Activated CD4-positive, alpha-beta T cell treated with anti-CD3 and anti-CD28 coated beads for 36 hours (primary cell): Measurements from ENCODE around the gene NEURL2. TPM values are rescaled to one million over a fixed set of nuclear protein-coding genes. Genes with fewer than 3 reads are reported as not detected.

Experiments used
- ATAC-seq: fragments of 200-7000 bp; cut with Tn5 transposase; one replicate; pipeline ENCODE4 v1.10.0; 2021; ENCODE audit warnings: mild to moderate bottlenecking, moderate library complexity
- CTCF ChIA-PET: fragments of 350-600 bp; sonication (Branson Sonifier 250); formaldehyde crosslinking; loops from one replicate; lab custom pipeline; 2021; ENCODE audit warnings: antibody characterized with exemption; lab: Charles Lee
- POLR2A ChIA-PET: fragments of 350-600 bp; sonication (Branson Sonifier 250); formaldehyde crosslinking; loops from one replicate; lab custom pipeline; 2021; ENCODE audit warnings: antibody characterized with exemption, inconsistent platforms; lab: Charles Lee
- DNase-seq: peaks from one replicate; pipeline ENCODE4 v3.0.0-alpha.2; 2020
- H3K27ac Mint-ChIP-seq: one replicate; pipeline ENCODE4 v1.8.0; 2021; ENCODE audit warnings: mixed read lengths
- H3K27me3 Mint-ChIP-seq: one replicate; pipeline ENCODE4 v1.8.0; 2021; ENCODE audit warnings: mixed read lengths
- H3K36me3 Mint-ChIP-seq: one replicate; pipeline ENCODE4 v1.8.0; 2021; ENCODE audit warnings: low read depth, mixed read lengths
- H3K4me1 Mint-ChIP-seq: one replicate; pipeline ENCODE4 v1.8.0; 2021; ENCODE audit warnings: mixed read lengths
- H3K4me3 Mint-ChIP-seq: one replicate; pipeline ENCODE4 v1.8.0; 2021; ENCODE audit warnings: mild to moderate bottlenecking, moderate library complexity, mixed read lengths
- H3K9me3 Mint-ChIP-seq: one replicate; pipeline ENCODE4 v1.8.0; 2021; ENCODE audit warnings: low read depth, mixed read lengths
- intact Hi-C, 2 experiments: fragments of 100-400 bp; cut with DNase I in 1 of 2; cut with micrococcal nuclease in 1 of 2; formaldehyde crosslinking; loops; one replicate each; pipeline versions ENCODE4 v1.14.2 to v1.15.1; 2022 to 2024; cut with DNase I, micrococcal nuclease
- total RNA-seq, 2 experiments: library from RNA; stranded (reverse); gene quantifications; one replicate each; pipeline ENCODE4 v1.2.3, GENCODE V29; 2021

Gene NEURL2
- total RNA-seq, 2 experiments from 2014 or later, result 1.2 to 1.9 TPM

DNA sequence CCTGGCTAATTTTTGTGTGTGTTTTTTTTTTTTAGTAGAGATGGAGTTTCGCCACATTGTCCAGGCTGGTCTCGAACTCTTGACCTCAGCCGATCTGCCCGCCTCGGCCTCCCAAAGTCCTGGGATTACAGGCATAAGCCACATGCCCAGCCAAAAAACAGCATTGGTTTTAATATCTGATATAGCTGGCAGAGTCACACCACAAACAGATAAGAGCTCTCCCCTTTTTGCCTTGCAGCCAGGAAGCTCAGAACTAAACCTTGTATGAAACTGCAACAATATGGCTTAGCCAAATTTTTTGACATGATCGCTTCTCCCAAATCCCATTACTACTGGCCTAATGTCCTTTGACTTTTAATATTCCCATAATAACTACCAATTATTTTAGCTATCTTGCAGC lies 38.7 kb downstream of the NEURL2 start:
- POLR2A ChIA-PET, result no interaction called here
- H3K9me3 Mint-ChIP-seq, result no peaks in the 10 kb centered on the region
- no peak overlapping the region for H3K27ac Mint-ChIP-seq
- CTCF ChIA-PET, result interaction anchor here (0.6 to 1.3 kb wide), 5 partner anchors 20 to 118 kb away, joined by 3 to 4 read pairs (median 3); no protein-coding TSS in a partner anchor
- no peaks in the 10 kb centered on the region for H3K27me3 Mint-ChIP-seq
- no peak overlapping the region for H3K4me3 Mint-ChIP-seq
- DNase-seq, result no peak
- no peak for ATAC-seq
- H3K4me1 Mint-ChIP-seq, result peaks cover 22% of the 10 kb centered on the region
- H3K36me3 Mint-ChIP-seq, result peaks cover 20% of the 10 kb centered on the region
- intact Hi-C loops, result no loop called here

DNA sequence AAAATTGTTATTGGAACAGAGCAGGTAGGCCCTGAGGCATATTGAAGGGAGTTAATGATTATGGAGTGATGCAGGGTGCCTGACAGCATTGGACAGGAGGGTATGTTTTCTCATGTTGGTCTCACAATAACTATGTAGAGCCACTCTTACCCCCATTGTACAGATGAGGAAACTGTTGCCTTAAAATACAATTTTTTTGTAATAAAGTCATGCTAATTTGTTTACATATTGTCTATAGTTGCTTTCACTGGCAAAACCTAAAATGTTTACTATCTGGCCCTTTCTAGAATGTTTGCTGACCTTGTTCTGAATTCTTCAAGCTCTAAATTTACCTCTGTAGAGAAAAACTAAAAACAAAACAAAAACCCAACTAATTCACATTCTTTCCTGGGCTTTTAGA lies 39.5 kb downstream of the NEURL2 start:
- intact Hi-C loops, result no loop called here
- Mint-ChIP-seq H3K9me3 (no peaks in the 10 kb centered on the region), H3K4me1 (peaks cover 21% of the 10 kb centered on the region), H3K27me3 (no peaks in the 10 kb centered on the region), H3K27ac (no peak overlapping the region), H3K36me3 (peaks cover 20% of the 10 kb centered on the region), H3K4me3 (no peak overlapping the region)
- ATAC-seq (no peak), DNase-seq (no peak)
- CTCF ChIA-PET, result interaction anchor here (1.3 kb wide), 1 partner anchor 37 kb away, joined by 3 read pairs; no protein-coding TSS in a partner anchor
- POLR2A ChIA-PET, result no interaction called here

DNA sequence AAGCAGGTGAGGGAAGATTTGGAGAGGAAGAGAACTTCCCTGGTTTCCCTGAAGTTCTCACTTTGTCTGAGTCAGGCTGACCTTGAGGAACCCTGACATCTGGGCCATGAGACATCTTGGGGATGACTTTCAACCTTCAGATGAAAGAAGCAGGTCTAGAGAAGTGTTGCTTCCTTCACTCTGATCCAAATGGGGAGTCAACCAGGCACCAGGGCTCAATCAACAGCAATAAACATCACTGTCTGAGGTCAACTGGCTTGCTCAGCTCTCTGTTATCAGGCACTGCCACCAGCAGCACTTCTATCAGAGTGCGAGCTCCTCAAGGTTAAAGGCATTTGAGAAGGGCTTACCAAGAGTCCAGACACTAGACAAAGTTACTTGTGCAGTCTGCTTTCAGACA lies 40.1 kb downstream of the NEURL2 start:
- POLR2A ChIA-PET, result interaction anchor here (0.6 kb wide), 1 partner anchor 34 kb away, joined by 3 read pairs; no protein-coding TSS in a partner anchor

DNA sequence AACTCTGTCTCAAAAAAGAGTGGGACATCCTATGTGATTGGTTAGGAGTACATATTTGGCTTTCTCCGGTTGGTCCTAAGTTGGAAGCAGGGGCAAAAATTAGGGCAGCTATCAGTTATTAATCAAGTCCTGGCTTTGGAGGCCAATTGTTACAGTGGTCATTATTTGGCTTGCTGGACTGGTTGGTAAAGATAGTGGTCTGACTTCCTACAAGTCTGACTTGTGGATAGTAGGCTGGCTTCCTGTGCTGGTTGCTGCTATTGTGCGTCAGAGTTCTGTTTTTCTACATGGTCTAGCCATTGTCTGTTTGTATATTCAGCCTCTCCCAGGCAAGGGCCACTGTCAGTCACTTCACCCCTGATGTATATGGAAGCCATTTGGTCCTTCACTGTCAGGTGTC lies 40.8 kb downstream of the NEURL2 start:
- no peak overlapping the region for H3K27ac Mint-ChIP-seq
- POLR2A ChIA-PET, result no interaction called here
- no peaks in the 10 kb centered on the region for H3K27me3 Mint-ChIP-seq
- H3K9me3 Mint-ChIP-seq, result no peaks in the 10 kb centered on the region
- no peak for ATAC-seq
- no peak for DNase-seq
- no peak overlapping the region for H3K4me3 Mint-ChIP-seq
- CTCF ChIA-PET, result interaction anchor here (0.7 to 0.8 kb wide), 3 partner anchors 12 to 394 kb away, joined by 3 read pairs; no protein-coding TSS in a partner anchor
- peaks cover 12% of the 10 kb centered on the region for H3K4me1 Mint-ChIP-seq
- peaks cover 23% of the 10 kb centered on the region for H3K36me3 Mint-ChIP-seq
- intact Hi-C loops, result no loop called here

More for the DNA sequence above, 40.1 kb downstream of the NEURL2 start:
- DNase-seq (no peak), ATAC-seq (no peak)
- Mint-ChIP-seq H3K9me3 (no peaks in the 10 kb centered on the region), H3K36me3 (peaks cover 20% of the 10 kb centered on the region), H3K27me3 (no peaks in the 10 kb centered on the region), H3K27ac (no peak overlapping the region), H3K4me3 (no peak overlapping the region), H3K4me1 (peaks cover 16% of the 10 kb centered on the region)
- CTCF ChIA-PET, result interaction anchor here (1.3 kb wide), 1 partner anchor 38 kb away, joined by 3 read pairs; no protein-coding TSS in a partner anchor
- intact Hi-C loops, result no loop called here

DNA sequence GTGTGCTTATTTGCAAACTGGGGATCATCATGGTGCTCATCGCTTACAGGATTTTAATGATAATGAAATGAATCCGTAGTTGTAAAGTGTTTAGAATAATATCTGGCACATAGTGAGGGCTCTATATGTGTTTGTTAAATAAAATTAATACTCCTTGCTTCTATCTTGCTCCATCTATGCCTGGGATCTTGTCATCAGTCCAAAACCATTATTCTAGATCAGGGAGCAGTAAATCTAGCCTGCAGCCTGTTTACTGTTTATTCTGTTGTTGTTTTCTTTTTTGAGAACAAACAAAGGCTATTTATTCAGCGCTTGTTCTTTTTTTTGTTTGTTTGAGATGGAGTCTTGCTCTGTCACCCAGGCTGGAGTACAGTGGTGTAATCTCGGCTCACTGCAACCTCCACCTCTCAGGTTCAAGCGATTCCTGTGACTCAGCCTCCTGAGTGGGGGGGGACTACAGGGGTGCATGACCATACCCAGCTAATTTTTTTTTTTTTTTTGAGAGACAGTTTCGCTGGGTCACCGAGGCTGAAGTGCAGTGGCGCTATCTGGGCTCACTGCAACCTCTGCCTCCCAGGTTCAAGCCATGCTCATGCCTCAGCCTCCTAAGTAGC lies 41.9 kb downstream of the NEURL2 start:
- Mint-ChIP-seq H3K4me1 (peaks cover 6% of the 10 kb centered on the region), H3K27ac (no peak overlapping the region), H3K36me3 (peaks cover 18% of the 10 kb centered on the region), H3K27me3 (no peaks in the 10 kb centered on the region), H3K4me3 (no peak overlapping the region), H3K9me3 (no peaks in the 10 kb centered on the region)
- CTCF ChIA-PET, result interaction anchor here (0.8 kb wide), 1 partner anchor 393 kb away, joined by 3 read pairs; no protein-coding TSS in a partner anchor
- POLR2A ChIA-PET, result no interaction called here
- ATAC-seq, result no peak
- no peak for DNase-seq
- intact Hi-C loops, result no loop called here

DNA sequence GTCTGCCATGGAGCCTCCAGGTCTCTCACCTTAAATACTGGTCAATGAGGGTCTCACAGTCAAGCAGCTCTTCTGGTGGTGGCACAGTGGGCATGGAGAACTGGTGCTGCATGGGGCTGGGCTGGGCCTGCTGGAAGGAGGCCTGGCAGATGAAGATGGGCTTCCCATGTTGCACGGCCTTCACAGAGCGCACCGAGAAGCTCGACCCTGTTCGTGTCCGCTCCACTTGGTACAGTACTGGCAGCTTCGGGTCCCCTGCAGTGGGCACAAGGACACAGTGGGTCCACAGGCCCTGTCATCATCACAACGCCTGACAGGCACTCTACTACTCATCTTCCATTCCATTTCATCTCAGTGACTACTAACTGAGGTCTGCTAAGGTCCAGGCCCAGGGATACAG lies 42.6 kb downstream of the NEURL2 start:
- ATAC-seq (no peak), DNase-seq (no peak)
- intact Hi-C loops, result no loop called here
- Mint-ChIP-seq H3K27me3 (no peaks in the 10 kb centered on the region), H3K27ac (no peak overlapping the region), H3K36me3 (peaks cover 18% of the 10 kb centered on the region), H3K4me1 (peaks cover under 1% of the 10 kb centered on the region), H3K4me3 (no peak overlapping the region), H3K9me3 (no peaks in the 10 kb centered on the region)
- CTCF ChIA-PET, result no interaction called here
- POLR2A ChIA-PET, result interaction anchor here (0.6 kb wide), 1 partner anchor 33 kb away, joined by 3 read pairs; no protein-coding TSS in a partner anchor

DNA sequence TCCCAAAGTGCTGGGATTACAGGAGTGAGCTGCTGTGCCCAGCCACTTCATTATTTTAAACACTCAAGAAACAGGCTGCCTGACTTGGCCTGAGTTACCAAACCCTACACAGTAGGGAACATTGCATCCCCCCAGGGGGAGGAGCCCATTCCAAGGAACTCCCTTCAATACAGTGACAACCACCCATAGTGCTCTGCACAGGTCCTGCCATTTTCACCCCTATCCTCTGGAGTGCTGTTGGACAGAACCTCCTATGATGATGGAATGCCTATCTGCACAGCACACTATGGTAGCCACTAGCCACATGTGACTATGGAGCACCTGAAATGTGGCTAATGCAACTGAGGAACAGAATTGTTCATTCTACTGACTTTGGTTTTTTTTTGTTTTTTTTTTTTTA lies 45.6 kb downstream of the NEURL2 start:
- no peak for DNase-seq
- peaks cover 11% of the 10 kb centered on the region for H3K36me3 Mint-ChIP-seq
- no peak overlapping the region for H3K4me3 Mint-ChIP-seq
- CTCF ChIA-PET, result interaction anchor here (1.0 kb wide), 1 partner anchor 14 kb away, joined by 3 read pairs; no protein-coding TSS in a partner anchor
- H3K27ac Mint-ChIP-seq, result no peak overlapping the region
- H3K4me1 Mint-ChIP-seq, result no peaks in the 10 kb centered on the region
- intact Hi-C loops, result no loop called here
- no peaks in the 10 kb centered on the region for H3K9me3 Mint-ChIP-seq
- POLR2A ChIA-PET, result no interaction called here
- no peaks in the 10 kb centered on the region for H3K27me3 Mint-ChIP-seq
- ATAC-seq, result no peak

DNA sequence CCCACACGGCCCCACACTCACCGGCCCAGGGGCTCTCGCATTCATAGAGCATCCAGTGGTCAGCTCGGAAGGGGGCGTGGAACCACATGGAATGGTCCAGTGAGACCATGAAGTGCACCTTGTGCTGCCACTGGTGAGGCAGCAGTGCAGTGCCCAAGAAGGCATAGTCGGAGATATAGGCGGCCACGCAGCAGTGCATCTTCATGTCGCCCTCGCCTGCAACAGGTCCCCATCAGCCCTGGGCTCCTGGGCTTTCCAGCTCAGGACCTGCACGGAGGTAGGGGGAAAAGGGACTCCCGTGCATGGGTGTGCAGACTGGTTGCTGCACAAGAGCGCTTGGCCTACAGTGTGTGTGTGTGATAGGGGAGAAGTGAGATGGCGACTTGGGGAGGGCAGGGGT lies 47.5 kb downstream of the NEURL2 start:
- H3K4me3 Mint-ChIP-seq, result no peak overlapping the region
- H3K27ac Mint-ChIP-seq, result no peak overlapping the region
- H3K36me3 Mint-ChIP-seq, result peaks cover 9% of the 10 kb centered on the region
- DNase-seq, result no peak
- intact Hi-C loops, result no loop called here
- ChIA-PET POLR2A (no interaction called here), CTCF (interaction anchor here (0.6 kb wide), 1 partner anchor 72 kb away, joined by 4 read pairs; no protein-coding TSS in a partner anchor)
- H3K4me1 Mint-ChIP-seq, result no peaks in the 10 kb centered on the region
- no peaks in the 10 kb centered on the region for H3K9me3 Mint-ChIP-seq
- no peaks in the 10 kb centered on the region for H3K27me3 Mint-ChIP-seq
- no peak for ATAC-seq

DNA sequence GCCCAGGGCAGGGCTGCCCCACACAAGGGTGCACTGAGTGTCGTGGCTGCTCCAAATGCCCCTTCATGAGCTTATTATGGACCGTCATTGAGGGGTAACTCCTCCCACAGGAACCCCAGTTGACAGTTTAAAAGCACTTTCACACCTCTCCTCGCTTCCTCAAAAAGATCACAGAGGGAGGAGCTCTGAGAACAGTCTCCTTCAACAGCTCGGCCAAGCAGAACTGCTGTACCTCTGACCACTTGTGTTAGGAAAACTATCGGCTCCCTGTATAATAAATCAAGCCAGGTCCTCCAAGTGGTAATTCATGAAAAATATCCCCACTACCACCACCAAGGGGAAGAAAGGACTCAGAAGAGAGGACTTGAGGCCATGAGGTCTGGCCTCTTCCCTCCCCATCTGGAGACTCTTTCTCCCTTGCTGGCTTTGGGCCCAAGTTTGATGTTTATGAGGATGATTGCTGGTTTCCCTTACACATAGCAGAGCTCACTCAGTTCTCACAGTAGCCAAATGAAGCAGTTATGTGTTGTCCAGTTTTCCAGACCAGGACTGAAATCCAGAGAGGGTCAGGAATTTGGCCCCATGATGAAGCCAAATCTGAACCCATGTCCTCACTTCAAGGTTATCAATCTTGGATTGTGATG lies 48.7 kb downstream of the NEURL2 start:
- CTCF ChIA-PET, result interaction anchor here (0.8 kb wide), 1 partner anchor 395 kb away, joined by 3 read pairs; no protein-coding TSS in a partner anchor
- Mint-ChIP-seq H3K27me3 (no peaks in the 10 kb centered on the region), H3K9me3 (no peaks in the 10 kb centered on the region), H3K4me1 (no peaks in the 10 kb centered on the region), H3K4me3 (no peak overlapping the region), H3K27ac (no peak overlapping the region), H3K36me3 (peaks cover 4% of the 10 kb centered on the region)
- intact Hi-C loops, result no loop called here
- POLR2A ChIA-PET, result no interaction called here
- no peak for ATAC-seq
- no peak for DNase-seq

DNA sequence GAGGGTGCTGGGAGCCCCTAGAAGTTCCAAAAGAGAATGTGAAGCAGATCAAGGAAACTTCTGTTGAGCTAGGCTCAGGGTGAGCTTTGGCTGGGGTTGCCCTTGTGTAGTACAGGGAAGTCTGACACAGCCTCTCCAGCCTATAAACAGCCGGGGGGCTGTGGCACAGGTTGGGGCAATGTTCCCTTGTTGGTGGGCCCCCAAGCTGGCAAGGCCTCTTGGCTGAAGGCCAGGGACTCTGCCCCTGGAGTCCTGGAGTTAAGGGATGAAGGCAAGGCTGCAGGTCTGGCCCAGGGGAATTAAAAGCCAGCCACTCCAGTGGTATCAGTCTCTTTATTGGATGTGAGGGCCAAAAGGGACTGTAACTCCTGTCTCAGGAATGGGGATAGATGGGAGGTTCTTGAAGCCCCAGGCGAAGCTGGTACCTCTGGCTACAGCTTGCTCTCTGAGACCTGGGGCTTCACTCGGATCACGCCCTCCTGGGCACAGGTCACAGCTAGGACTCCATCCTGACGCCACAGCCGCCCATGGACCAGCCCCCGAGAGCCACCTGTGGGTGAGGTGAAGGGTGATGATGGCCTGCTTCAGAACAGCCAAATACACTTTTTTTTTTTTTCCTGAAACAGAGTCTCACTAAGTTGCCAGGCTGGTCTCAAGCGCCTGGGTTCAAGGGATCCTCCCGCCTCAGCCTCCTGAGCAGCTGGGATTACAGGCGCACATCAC lies 49.4 kb downstream of the NEURL2 start:
- intact Hi-C loops, result no loop called here
- H3K27me3 Mint-ChIP-seq, result no peaks in the 10 kb centered on the region
- POLR2A ChIA-PET, result no interaction called here
- CTCF ChIA-PET, result no interaction called here
- no peaks in the 10 kb centered on the region for H3K4me1 Mint-ChIP-seq
- H3K9me3 Mint-ChIP-seq, result no peaks in the 10 kb centered on the region
- no peak for DNase-seq
- H3K27ac Mint-ChIP-seq, result no peak overlapping the region
- no peak for ATAC-seq
- H3K4me3 Mint-ChIP-seq, result no peak overlapping the region
- peaks cover 4% of the 10 kb centered on the region for H3K36me3 Mint-ChIP-seq

DNA sequence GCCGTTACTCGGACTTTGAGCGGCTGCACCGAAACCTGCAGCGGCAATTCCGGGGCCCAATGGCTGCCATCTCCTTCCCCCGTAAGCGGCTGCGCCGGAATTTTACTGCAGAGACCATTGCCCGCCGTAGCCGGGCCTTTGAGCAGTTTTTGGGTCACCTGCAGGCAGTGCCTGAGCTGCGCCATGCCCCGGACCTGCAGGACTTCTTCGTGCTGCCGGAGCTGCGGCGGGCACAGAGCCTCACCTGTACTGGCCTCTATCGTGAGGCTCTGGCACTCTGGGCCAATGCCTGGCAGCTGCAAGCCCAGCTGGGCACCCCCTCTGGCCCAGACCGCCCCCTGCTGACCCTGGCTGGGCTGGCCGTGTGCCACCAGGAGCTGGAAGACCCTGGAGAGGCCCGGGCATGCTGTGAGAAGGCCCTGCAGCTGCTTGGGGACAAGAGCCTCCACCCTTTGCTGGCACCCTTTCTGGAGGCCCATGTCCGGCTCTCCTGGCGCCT lies 50.3 kb downstream of the NEURL2 start:
- H3K27ac Mint-ChIP-seq, result no peak overlapping the region
- ChIA-PET CTCF (interaction anchor here (0.5 to 1.6 kb wide), 2 partner anchors 17 to 1592 kb away, joined by 3 to 6 read pairs; no protein-coding TSS in a partner anchor), POLR2A (no interaction called here)
- H3K4me1 Mint-ChIP-seq, result no peaks in the 10 kb centered on the region
- H3K27me3 Mint-ChIP-seq, result no peaks in the 10 kb centered on the region
- no peak overlapping the region for H3K4me3 Mint-ChIP-seq
- intact Hi-C loops, result no loop called here
- peaks cover 4% of the 10 kb centered on the region for H3K36me3 Mint-ChIP-seq
- no peaks in the 10 kb centered on the region for H3K9me3 Mint-ChIP-seq
- ATAC-seq (no peak), DNase-seq (no peak)
